SH-SY5Y (cell line): ENCODE measurements around the gene LIM2.

Experiments used
- GATA2 ChIP-seq: IDR thresholded peaks from 2 replicates; pipeline ENCODE4 v1.6.1; 2011; ENCODE audit warnings: mild to moderate bottlenecking, low read depth, low read length
- GATA3 ChIP-seq: IDR thresholded peaks from 2 replicates; pipeline ENCODE4 v1.6.1; 2011; ENCODE audit warnings: low read depth, mild to moderate bottlenecking, low read length, moderate library complexity

LIM2 gene

DNA sequence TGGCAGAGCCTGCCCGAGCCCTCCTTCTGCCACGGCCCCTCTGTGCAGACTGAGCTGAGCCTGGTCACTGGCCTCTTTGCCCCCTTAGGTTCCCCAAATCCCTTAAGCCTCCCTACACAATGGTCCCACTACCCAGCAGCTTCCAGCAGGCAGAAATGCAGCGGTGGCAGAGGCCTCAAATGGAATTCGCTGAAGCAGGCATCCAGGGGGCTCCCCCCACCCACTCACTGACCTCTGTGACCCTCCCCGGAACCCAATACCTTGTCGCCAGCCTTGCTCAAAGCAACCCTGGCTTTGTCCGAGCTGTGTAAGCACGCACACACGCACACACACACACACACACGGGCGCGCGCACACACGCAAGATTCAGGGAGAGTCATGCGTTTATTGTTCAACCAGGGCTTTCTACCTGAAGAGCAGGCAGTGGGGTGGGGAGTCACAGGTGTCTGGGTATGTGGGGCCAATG is at the start of gene LIM2:
LIM2 (minus strand) TSS at position 51 of the 466 bp plus-strand sequence. CDS start 531 bp downstream, outside the sequence.
- TF ChIP-seq GATA2, result no peak
- no peak for TF ChIP-seq GATA3

DNA sequence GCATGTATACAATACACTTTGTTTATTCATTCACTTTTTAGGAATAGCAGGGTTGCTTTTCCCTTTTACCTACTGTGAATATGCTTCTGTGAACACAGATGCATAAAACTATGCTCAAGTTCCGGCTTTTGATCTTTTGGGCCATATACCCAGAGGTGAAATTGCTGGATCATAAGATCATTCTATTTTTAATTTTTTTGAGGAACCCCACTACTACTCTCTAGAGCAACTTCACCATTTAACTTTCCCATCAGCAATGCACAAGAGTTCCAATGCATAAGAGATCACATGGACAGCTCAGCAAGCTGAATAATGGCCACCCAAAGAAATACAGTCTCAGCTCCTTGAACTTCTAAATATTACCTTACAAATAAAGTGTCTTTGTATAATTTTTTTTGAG is 46.7 kb upstream of the LIM2 start:
- no peak for TF ChIP-seq GATA3
- TF ChIP-seq GATA2, result no peak

- TF ChIP-seq GATA2 (no peak), GATA3 (no peak)
Measured at GRCh38 chr19:51433043-51433442, 45.3 kb upstream of the LIM2 start.

- no peak for TF ChIP-seq GATA2
- TF ChIP-seq GATA3, result no peak
Measured at GRCh38 chr19:51431124-51431523, 43.4 kb upstream of the LIM2 start.

- TF ChIP-seq GATA3 (no peak), GATA2 (no peak)
Measured at GRCh38 chr19:51430221-51430620, 42.4 kb upstream of the LIM2 start.

DNA sequence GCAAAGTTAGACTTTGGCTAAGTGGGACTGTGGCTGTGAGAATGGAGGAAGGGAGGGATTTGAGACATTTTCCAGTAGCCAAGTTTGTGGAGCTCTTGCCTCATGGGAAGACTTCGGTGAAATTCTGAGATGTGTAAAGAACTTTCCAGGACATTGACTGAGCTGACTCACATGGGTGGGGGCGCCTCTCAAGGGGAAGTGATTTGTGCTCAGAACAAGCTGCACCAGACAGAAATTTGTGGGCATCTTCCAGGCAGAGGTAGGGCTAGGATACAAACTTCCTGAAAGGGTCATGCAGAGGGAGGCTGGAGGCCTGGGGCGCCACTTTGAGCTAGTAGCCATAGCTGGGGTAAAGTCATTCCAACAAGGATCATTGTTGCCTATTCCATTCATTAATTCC is 39.4 kb upstream of the LIM2 start:
- TF ChIP-seq GATA2, result no peak
- no peak for TF ChIP-seq GATA3

GRCh38 chr19:51422053-51422448 is 34.3 kb upstream of the LIM2 start:
- no peak for TF ChIP-seq GATA3
- no peak for TF ChIP-seq GATA2

DNA sequence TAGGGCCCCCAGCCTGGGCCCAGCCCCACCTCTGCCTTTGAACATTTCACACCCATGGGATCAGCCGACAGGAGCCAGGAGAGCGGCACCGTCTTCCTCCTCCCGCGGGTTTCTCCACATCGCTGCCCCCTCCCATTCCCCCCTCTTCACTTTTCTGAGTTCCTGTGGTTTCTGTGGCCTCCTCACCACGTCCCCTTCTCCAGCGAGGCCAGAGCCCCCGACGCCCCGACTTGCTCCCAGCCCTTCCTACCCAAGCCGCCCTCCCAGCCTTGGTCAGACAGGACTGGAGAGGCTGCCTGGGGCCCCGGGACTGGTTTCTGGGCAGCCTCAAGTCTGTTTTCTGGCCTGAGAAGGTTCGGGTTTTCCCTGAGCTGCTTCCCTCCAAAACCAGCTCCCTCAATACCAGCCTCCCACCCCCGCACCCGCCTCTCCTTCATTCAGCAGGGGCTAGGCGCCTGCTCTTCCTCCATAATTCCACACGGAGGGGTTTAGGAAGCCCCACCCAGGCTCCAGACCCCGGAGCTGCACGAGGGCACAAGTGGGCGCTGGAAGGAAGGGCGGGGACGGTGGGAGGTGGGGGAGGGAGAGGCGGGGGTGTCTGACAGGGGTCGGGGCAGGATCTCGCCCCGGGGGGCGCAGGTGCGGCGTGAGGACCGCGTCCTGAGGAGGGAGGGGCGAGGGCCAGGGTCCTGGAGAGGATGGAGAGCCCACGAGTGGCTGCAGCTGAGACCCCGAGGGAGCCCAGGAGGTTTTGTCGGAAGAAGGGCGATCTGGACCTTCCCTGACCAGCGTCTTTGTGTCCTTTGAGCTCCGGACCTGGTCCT is 33.7 kb upstream of the LIM2 start:
- no peak for TF ChIP-seq GATA3
- no peak for TF ChIP-seq GATA2

DNA sequence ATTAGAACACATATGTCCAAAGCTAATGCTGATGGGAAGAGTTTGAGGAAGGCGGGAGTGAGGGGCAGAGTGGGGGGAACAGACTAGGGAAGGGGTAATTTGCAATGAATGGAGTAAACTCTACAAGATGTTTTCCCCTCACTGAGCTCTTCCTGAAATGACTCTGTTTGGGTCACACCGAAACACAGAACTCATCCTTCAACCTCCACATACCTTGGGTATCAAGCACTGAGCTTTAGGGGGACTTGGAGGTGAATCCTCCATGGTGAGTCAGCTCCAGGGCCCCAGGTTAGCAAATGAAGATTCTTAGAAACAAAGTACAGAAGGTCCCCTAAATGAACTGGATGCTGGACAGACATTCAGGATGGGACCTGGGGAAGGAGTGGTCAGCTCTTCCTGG is 30.9 kb upstream of the LIM2 start:
- no peak for TF ChIP-seq GATA2
- TF ChIP-seq GATA3, result no peak

DNA sequence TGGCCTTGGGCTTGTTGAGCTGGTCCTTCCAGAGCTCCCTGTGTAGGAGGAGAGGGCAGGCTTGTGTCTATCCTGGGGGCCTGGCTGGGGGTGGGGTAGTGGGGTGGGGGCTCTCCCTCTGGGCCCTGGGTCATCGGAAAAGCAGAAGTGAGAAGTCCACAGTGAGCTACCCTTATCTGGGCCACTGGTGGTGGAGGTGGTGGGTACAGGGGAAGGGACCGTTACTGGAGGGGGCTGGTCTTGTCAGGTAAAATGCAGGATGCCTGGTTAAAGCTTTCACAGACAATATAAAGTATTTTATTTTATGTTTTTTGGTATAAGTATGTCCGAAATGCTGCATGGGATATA is 30.0 kb upstream of the LIM2 start:
- no peak for TF ChIP-seq GATA2
- no peak for TF ChIP-seq GATA3

DNA sequence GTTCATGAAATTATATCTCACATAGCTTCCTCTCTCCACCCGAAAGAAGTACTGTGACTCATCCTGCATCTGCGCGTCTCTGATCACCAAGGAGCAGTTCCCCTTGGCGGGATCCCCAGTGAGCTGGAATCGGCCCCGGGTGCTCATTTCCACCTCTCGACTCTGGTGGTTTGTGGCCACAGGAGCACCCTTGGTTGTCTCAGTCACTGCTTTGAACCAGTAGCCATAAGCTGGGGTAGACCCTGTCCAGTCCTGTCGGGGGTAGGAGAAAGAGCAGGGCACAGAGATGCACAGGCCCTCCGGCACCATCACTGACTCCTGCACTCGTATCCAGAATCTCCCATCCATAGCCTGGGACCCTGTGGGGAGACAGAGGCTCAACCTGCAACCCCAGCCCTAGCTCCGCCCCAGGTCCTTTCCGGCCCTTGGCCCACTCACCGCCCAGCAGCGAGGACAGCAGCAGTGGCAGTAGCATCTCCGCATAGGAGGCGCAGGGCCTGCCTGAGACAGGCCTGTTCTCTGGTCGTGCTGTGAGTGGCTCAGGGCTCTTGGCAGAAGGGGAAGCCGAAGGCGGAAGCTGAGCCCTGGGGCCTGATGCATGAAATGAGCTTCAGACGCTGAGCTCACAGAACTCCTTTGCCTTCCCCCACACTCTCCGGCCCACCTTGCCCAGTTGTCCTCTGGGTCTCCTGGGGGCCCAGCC is 29.5 kb upstream of the LIM2 start, which contains the start of gene SIGLEC10:
SIGLEC10 (minus strand) TSS at position 536 of the 703 bp plus-strand sequence; CDS start at position 475, 61 bp downstream.
- no peak for TF ChIP-seq GATA3
- no peak for TF ChIP-seq GATA2

- TF ChIP-seq GATA2 (no peak), GATA3 (no peak)
Measured at GRCh38 chr19:51415187-51415586, 27.4 kb upstream of the LIM2 start.

- TF ChIP-seq GATA3 (no peak), GATA2 (no peak)
Measured at GRCh38 chr19:51410950-51411748, 23.4 kb upstream of the LIM2 start.

DNA sequence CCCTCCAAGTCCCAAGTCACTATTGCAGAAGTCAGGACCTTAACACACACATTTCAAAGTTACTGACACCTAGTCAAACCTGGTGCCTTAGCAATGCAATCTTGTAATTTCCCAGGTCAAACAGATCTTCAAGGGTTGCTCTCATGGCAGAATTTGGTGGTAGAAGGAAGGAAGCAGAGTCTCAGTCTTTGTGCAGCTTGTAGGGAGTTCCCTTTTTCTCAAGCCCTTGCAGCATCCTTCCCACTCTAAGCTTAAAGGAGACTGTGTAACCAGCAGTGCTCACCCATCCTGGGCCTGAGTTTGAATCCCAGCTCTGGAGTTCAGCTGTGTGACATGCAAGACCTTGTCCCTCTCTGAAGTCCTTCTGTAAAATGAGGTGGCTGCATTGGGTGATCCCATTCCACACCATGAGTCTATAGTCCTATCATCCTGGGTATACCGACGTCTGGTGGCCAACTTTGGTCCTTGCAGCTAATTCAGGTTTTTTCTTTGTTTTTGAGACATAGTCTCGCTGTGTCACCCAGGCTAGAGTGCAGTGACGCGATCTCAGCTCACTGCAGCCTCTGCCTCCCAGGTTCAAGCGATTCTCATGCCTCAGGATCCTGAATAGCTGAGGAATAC is 19.8 kb upstream of the LIM2 start:
- TF ChIP-seq GATA2 (no peak), GATA3 (no peak)
